HCT116 (cell line): Measurements from ENCODE around the gene THAP2. TPM values are rescaled to one million over a fixed set of nuclear protein-coding genes. Genes with fewer than 3 reads are reported as not detected.

Experiments
- ATAC-seq: fragments of 200-7000 bp; cut with Tn5 transposase; 2 replicates; pipeline ENCODE4 v1.9.1; 2020; ENCODE audit warnings: mild to moderate bottlenecking, moderate library complexity
- BruUV-seq: library from RNA; stranded (reverse); fragments of 400-500 nt; replicated peaks from 2 replicates; lab custom pipeline; 2021; lab: Mats Ljungman, UMichigan
- CTCF ChIA-PET: fragments of 300-600 bp; sonication (Branson Sonifier 250); formaldehyde crosslinking; loops from one replicate; lab custom pipeline; 2021; ENCODE audit warnings: antibody characterized with exemption; lab: Charles Lee
- POLR2A ChIA-PET: fragments of 300-600, 350-600 bp; sonication (Branson Sonifier 250); formaldehyde crosslinking; loops from one replicate; lab custom pipeline; 2021; ENCODE audit warnings: antibody characterized with exemption; lab: Charles Lee
- RAD21 ChIA-PET, 2 experiments: fragments of 300-600 bp; sonication (Branson Sonifier 250); formaldehyde crosslinking; loops; one replicate each; lab custom pipeline; 2023; ENCODE audit warnings: low total read pairs in 2 of 2; ENCODE audit not compliant: uncharacterized antibody in 2 of 2, unreplicated experiment in 2 of 2, low non-redundant PET in 1 of 2; lab: Charles Lee
- DNase-seq: peaks from one replicate; pipeline ENCODE4 v3.0.0-alpha.2; 2010; ENCODE audit warnings: low read depth, low spot score
- H2AFZ ChIP-seq: fragments of 200-600 bp; shearing (Covaris generic), sonication (generic); 2 replicates; pipeline ENCODE4 v1.6.1; 2017; ENCODE audit warnings: low read depth, mixed run types, mixed read lengths, antibody characterized with exemption, low read length; ENCODE audit not compliant: poor library complexity, severe bottlenecking
- H3K27ac ChIP-seq: 2 replicates; pipeline ENCODE4 v1.5.1; 2012; ENCODE audit warnings: low read depth, low read length
- H3K27me3 ChIP-seq: fragments of 200-600 bp; sonication (generic); 2 replicates; pipeline ENCODE4 v1.6.1; 2016; ENCODE audit warnings: mixed run types, low read length, mixed read lengths; ENCODE audit not compliant: insufficient read depth
- H3K36me3 ChIP-seq, 2 experiments: fragments of 200-500 bp in 1 of 2; fragments of 200-600 bp in 1 of 2; sonication (Bioruptor generic) in 1 of 2; sonication (generic) in 1 of 2; 2 replicates each; pipeline versions ENCODE4 v1.5.1 to v1.6.1; 2014 to 2016; ENCODE audit warnings: low read length in 2 of 2, inconsistent platforms in 1 of 2, mixed read lengths in 1 of 2, mixed run types in 1 of 2; ENCODE audit not compliant: insufficient read depth in 2 of 2, control insufficient read depth in 1 of 2
- H3K4me1 ChIP-seq, 2 experiments: fragments of 200-600 bp in 1 of 2; sonication (generic) in 1 of 2; 2 replicates each; pipeline versions ENCODE4 v1.5.1 to v1.6.1; 2012 to 2017; ENCODE audit warnings: low read length in 2 of 2, inconsistent platforms in 1 of 2, mild to moderate bottlenecking in 1 of 2, mixed read lengths in 1 of 2, mixed run types in 1 of 2, moderate library complexity in 1 of 2; ENCODE audit not compliant: insufficient read depth in 2 of 2, control insufficient read depth in 1 of 2
- H3K4me2 ChIP-seq: fragments of 200-600 bp; sonication (generic); 2 replicates; pipeline ENCODE4 v1.6.1; 2017; ENCODE audit warnings: mixed run types, low read length, mixed read lengths
- H3K4me3 ChIP-seq, 2 experiments: fragments of 200-600 bp in 1 of 2; sonication (generic) in 1 of 2; replicated peaks in 1 of 2; 2 replicates each; pipeline ENCODE4 v1.5.1; 2011 to 2016; ENCODE audit warnings: low read length in 2 of 2, control low read depth in 1 of 2, low read depth in 1 of 2, mild to moderate bottlenecking in 1 of 2, mixed read lengths in 1 of 2, mixed run types in 1 of 2
- H3K79me2 ChIP-seq: fragments of 200-600 bp; sonication (generic); 2 replicates; pipeline ENCODE4 v1.6.1; 2017; ENCODE audit warnings: mild to moderate bottlenecking, mixed run types, low read length, moderate library complexity, mixed read lengths; ENCODE audit not compliant: insufficient read depth
- H3K9ac ChIP-seq: fragments of 200-600 bp; sonication (generic); 2 replicates; pipeline ENCODE4 v1.6.1; 2016; ENCODE audit warnings: low read length, mixed read lengths
- H3K9me2 ChIP-seq: fragments of 200-600 bp; sonication (generic), shearing (Covaris generic); 2 replicates; pipeline ENCODE4 v1.6.1; 2017; ENCODE audit warnings: mixed run types, mild to moderate bottlenecking, moderate library complexity; ENCODE audit not compliant: insufficient read depth
- H3K9me3 ChIP-seq, 2 experiments: fragments of 200-500 bp in 1 of 2; fragments of 200-600 bp in 1 of 2; sonication (Bioruptor generic) in 1 of 2; sonication (generic) in 1 of 2; 2 replicates each; pipeline ENCODE4 v1.6.1; 2014 to 2017; ENCODE audit warnings: low read length in 2 of 2, mixed read lengths in 2 of 2, inconsistent platforms in 1 of 2, low read depth in 1 of 2, mild to moderate bottlenecking in 1 of 2, mixed run types in 1 of 2, moderate library complexity in 1 of 2; ENCODE audit not compliant: control insufficient read depth in 1 of 2, insufficient read depth in 1 of 2
- H4K20me1 ChIP-seq: fragments of 200-600 bp; sonication (generic), shearing (Covaris generic); 2 replicates; pipeline ENCODE4 v1.6.1; 2017; ENCODE audit warnings: mixed run types, mild to moderate bottlenecking, moderate library complexity; ENCODE audit not compliant: insufficient read depth
- CBX3 ChIP-seq: IDR thresholded peaks from 2 replicates; pipeline ENCODE4 v1.6.1; 2012; ENCODE audit warnings: low read depth
- CEBPB ChIP-seq: IDR thresholded peaks from 2 replicates; pipeline ENCODE4 v1.6.1; 2012; ENCODE audit warnings: low read depth
- EGR1 ChIP-seq: IDR thresholded peaks from 2 replicates; pipeline ENCODE4 v1.6.1; 2012; ENCODE audit warnings: low read depth
- EZH2 ChIP-seq: fragments of 200-600 bp; sonication (generic); IDR thresholded peaks from 2 replicates; pipeline ENCODE4 v1.6.1; 2017; ENCODE audit warnings: antibody characterized with exemption, mixed run types
- EZH2phosphoT487 ChIP-seq: fragments of 200-600 bp; IDR thresholded peaks from 2 replicates; pipeline ENCODE4 v1.6.1; 2018; ENCODE audit warnings: antibody characterized with exemption, borderline replicate concordance
- FOSL1 ChIP-seq: IDR thresholded peaks from 2 replicates; pipeline ENCODE4 v1.6.1; 2012; ENCODE audit warnings: low read depth
- POLR2A ChIP-seq: IDR thresholded peaks from 2 replicates; pipeline ENCODE4 v1.7.0; 2011; ENCODE audit warnings: borderline replicate concordance; ENCODE audit not compliant: insufficient read depth, insufficient read length; ENCODE audit errors: extremely low read depth
- POLR2AphosphoS5 ChIP-seq: IDR thresholded peaks from 2 replicates; pipeline ENCODE4 v1.6.1; 2011; ENCODE audit warnings: mild to moderate bottlenecking, low read depth, low read length, moderate library complexity
- RAD21 ChIP-seq: IDR thresholded peaks from 2 replicates; pipeline ENCODE4 v1.6.1; 2012; ENCODE audit warnings: low read depth, mild to moderate bottlenecking
- SIN3A ChIP-seq: IDR thresholded peaks from 2 replicates; pipeline ENCODE4 v1.6.1; 2012; ENCODE audit warnings: low read depth
- SP1 ChIP-seq: IDR thresholded peaks from 2 replicates; pipeline ENCODE4 v1.6.1; 2012; ENCODE audit warnings: low read depth
- SRF ChIP-seq: IDR thresholded peaks from 2 replicates; pipeline ENCODE4 v1.6.1; 2012; ENCODE audit warnings: low read depth
- YY1 ChIP-seq: IDR thresholded peaks from 2 replicates; pipeline ENCODE4 v1.6.1; 2011; ENCODE audit warnings: low read length, low read depth, moderate library complexity, mild to moderate bottlenecking; ENCODE audit not compliant: insufficient replicate concordance; ENCODE audit errors: extremely low read depth
- ZFX ChIP-seq: fragments of 450-650 bp; IDR thresholded peaks from 2 replicates; pipeline ENCODE4 v1.6.1; 2017
- ZNF274 ChIP-seq: fragments of 200-500 bp; sonication (Bioruptor generic); IDR thresholded peaks from 2 replicates; pipeline ENCODE4 v1.6.1; 2014; ENCODE audit warnings: mild to moderate bottlenecking, low read depth, low read length, inconsistent platforms
- intact Hi-C: fragments of 100-400 bp; cut with micrococcal nuclease; formaldehyde crosslinking; loops from 2 replicates; pipeline ENCODE4 v1.10.0; 2022
- total RNA-seq: library from RNA; stranded (reverse); gene quantifications from one replicate; pipeline ENCODE4 v1.2.1, GENCODE V29; 2021; ENCODE audit not compliant: unreplicated experiment
- TF ChIP-seq, protein P1 (sequence below): IDR thresholded peaks from 2 replicates; pipeline ENCODE4 v1.6.1; 2012; ENCODE audit warnings: low read depth
- TF ChIP-seq, protein P2 (sequence below), 3 experiments: fragments of 200-600 bp in 1 of 3; sonication (generic) in 1 of 3; IDR thresholded peaks in 2 of 3; conservative IDR thresholded peaks in 1 of 3; 2 replicates each; pipeline ENCODE4 v1.5.1; 2012 to 2017; ENCODE audit warnings: low read depth in 2 of 3, low read length in 2 of 3, antibody characterized with exemption in 1 of 3, borderline replicate concordance in 1 of 3, control low read depth in 1 of 3, mild to moderate bottlenecking in 1 of 3, mixed read lengths in 1 of 3, mixed run types in 1 of 3, moderate library complexity in 1 of 3; ENCODE audit not compliant: insufficient read depth in 1 of 3
- TF ChIP-seq, protein P3 (sequence below): IDR thresholded peaks from 2 replicates; pipeline ENCODE4 v1.6.1; 2011; ENCODE audit warnings: mild to moderate bottlenecking, low read length, moderate library complexity; ENCODE audit not compliant: insufficient replicate concordance; ENCODE audit errors: extremely low read depth
- TF ChIP-seq, protein P4 (sequence below): IDR thresholded peaks from 2 replicates; pipeline ENCODE4 v1.6.1; 2012

THAP2 gene
- total RNA-seq, 1 experiment from 2014 or later: 3.7 TPM

DNA sequence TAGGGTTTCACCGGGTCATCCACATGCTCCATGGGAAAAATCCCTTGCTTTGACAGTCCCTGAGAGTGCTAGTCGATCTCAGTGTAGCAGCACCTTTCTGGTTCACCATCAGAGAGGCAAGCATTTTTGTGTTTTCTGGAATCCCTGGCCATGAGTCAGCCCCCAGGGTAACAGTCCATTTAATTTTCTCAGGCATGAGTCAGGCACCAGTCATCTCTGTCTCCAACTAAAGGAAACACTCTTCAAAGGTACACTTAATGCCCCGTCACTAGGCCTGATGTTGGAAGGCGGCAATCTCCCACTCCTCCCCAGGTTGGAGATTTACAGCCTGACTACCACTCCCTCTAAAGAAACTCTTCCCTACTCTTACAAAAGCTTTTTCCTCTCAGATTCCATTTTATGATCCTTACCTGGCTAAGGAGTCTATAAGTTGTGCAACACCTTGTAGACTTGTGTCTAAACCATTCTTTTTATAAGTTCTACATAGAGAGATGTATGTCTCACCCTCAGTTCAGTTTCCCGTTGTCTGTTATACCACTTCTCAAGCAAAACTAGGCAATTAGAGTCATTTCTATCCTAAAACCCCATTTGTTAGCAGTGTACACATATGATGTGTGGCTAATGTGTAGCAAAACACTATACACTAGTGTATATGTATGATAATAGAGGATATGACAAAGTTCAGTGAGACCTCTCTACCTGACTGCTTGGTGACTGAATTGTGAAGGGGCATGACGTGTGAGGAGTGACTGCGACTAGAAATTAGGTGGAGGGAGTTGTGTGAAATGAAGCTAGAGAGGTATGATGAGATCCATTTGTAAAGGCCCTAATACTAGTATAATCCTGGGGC is 46.4 kb downstream of the THAP2 start:
- ChIA-PET CTCF (no interaction called here), RAD21 (no interaction called here), POLR2A (no interaction called here)
- ATAC-seq (peak; percentile 96), DNase-seq (peak; percentile 92)
- H3K36me3 ChIP-seq: no peaks in the 10 kb centered on the region
- H3K79me2 ChIP-seq: no peaks in the 10 kb centered on the region
- H3K9ac ChIP-seq: peak overlapping the region; percentile 17; the same call in 1 of the 2 replicates
- BruUV-seq: no TSS peak
- intact Hi-C loops: no loop called here
- H4K20me1 ChIP-seq: no peaks in the 10 kb centered on the region
- no peaks in the 10 kb centered on the region for H3K9me2 ChIP-seq
- H2AFZ ChIP-seq: peak overlapping the region; percentile 7
- H3K4me3 ChIP-seq: peak overlapping the region in 1 of 2 experiments; percentile 19; a peak in 2 of 4 replicates
- H3K4me1 ChIP-seq: peaks cover 22 to 43% of the 10 kb centered on the region in 2 experiments
- peak overlapping the region; percentile 63 for H3K27ac ChIP-seq
- no peaks in the 10 kb centered on the region for H3K27me3 ChIP-seq
- peak overlapping the region; percentile 67 for H3K4me2 ChIP-seq
- H3K9me3 ChIP-seq: no peaks in the 10 kb centered on the region
- TF ChIP-seq YY1 (peak; percentile 78), SRF (peak; percentile 91), POLR2AphosphoS5 (peak; percentile 54), EZH2 (no peak), SP1 (peak; percentile 96), CEBPB (peak; percentile 96), ZFX (no peak), EZH2phosphoT487 (no peak), POLR2A (no peak), CBX3 (peak; percentile 98), SIN3A (peak; percentile 91), EGR1 (peak; percentile 64), ZNF274 (no peak), RAD21 (peak; percentile 23; the same call in 1 of the 2 replicates), FOSL1 (peak; percentile 100)
- TF ChIP-seq, protein P1, sequence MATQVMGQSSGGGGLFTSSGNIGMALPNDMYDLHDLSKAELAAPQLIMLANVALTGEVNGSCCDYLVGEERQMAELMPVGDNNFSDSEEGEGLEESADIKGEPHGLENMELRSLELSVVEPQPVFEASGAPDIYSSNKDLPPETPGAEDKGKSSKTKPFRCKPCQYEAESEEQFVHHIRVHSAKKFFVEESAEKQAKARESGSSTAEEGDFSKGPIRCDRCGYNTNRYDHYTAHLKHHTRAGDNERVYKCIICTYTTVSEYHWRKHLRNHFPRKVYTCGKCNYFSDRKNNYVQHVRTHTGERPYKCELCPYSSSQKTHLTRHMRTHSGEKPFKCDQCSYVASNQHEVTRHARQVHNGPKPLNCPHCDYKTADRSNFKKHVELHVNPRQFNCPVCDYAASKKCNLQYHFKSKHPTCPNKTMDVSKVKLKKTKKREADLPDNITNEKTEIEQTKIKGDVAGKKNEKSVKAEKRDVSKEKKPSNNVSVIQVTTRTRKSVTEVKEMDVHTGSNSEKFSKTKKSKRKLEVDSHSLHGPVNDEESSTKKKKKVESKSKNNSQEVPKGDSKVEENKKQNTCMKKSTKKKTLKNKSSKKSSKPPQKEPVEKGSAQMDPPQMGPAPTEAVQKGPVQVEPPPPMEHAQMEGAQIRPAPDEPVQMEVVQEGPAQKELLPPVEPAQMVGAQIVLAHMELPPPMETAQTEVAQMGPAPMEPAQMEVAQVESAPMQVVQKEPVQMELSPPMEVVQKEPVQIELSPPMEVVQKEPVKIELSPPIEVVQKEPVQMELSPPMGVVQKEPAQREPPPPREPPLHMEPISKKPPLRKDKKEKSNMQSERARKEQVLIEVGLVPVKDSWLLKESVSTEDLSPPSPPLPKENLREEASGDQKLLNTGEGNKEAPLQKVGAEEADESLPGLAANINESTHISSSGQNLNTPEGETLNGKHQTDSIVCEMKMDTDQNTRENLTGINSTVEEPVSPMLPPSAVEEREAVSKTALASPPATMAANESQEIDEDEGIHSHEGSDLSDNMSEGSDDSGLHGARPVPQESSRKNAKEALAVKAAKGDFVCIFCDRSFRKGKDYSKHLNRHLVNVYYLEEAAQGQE: no peak
- TF ChIP-seq, protein P2, sequence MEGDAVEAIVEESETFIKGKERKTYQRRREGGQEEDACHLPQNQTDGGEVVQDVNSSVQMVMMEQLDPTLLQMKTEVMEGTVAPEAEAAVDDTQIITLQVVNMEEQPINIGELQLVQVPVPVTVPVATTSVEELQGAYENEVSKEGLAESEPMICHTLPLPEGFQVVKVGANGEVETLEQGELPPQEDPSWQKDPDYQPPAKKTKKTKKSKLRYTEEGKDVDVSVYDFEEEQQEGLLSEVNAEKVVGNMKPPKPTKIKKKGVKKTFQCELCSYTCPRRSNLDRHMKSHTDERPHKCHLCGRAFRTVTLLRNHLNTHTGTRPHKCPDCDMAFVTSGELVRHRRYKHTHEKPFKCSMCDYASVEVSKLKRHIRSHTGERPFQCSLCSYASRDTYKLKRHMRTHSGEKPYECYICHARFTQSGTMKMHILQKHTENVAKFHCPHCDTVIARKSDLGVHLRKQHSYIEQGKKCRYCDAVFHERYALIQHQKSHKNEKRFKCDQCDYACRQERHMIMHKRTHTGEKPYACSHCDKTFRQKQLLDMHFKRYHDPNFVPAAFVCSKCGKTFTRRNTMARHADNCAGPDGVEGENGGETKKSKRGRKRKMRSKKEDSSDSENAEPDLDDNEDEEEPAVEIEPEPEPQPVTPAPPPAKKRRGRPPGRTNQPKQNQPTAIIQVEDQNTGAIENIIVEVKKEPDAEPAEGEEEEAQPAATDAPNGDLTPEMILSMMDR (IDR thresholded peaks at IDR 0.05 in 2 of 3, conservative IDR thresholded peaks at IDR 0.05 in 1 of 3; ENCODE audit: borderline replicate concordance in 1 of 3, insufficient read depth in 1 of 3, low read depth in 2 of 3, low read length in 2 of 3): no peak
- TF ChIP-seq, protein P3, sequence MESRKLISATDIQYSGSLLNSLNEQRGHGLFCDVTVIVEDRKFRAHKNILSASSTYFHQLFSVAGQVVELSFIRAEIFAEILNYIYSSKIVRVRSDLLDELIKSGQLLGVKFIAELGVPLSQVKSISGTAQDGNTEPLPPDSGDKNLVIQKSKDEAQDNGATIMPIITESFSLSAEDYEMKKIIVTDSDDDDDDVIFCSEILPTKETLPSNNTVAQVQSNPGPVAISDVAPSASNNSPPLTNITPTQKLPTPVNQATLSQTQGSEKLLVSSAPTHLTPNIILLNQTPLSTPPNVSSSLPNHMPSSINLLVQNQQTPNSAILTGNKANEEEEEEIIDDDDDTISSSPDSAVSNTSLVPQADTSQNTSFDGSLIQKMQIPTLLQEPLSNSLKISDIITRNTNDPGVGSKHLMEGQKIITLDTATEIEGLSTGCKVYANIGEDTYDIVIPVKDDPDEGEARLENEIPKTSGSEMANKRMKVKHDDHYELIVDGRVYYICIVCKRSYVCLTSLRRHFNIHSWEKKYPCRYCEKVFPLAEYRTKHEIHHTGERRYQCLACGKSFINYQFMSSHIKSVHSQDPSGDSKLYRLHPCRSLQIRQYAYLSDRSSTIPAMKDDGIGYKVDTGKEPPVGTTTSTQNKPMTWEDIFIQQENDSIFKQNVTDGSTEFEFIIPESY: no peak
- TF ChIP-seq, protein P4, sequence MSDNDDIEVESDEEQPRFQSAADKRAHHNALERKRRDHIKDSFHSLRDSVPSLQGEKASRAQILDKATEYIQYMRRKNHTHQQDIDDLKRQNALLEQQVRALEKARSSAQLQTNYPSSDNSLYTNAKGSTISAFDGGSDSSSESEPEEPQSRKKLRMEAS: peak; percentile 82
